GM19397 (cell line): ENCODE measurements around the gene SMCR8.
"Not testable (repeated sequence)": the region's sequence is repeated elsewhere in the genome, so short reads cannot be mapped to it uniquely, and the experiment has no call there.

ENCODE experiments used
- ATAC-seq: cut with Tn5 transposase; IDR thresholded peaks from one replicate; pipeline ENCODE4 v1.9.1; 2021; ENCODE audit warnings: mild to moderate bottlenecking, moderate library complexity; ENCODE audit not compliant: unreplicated experiment

SMCR8 gene

DNA sequence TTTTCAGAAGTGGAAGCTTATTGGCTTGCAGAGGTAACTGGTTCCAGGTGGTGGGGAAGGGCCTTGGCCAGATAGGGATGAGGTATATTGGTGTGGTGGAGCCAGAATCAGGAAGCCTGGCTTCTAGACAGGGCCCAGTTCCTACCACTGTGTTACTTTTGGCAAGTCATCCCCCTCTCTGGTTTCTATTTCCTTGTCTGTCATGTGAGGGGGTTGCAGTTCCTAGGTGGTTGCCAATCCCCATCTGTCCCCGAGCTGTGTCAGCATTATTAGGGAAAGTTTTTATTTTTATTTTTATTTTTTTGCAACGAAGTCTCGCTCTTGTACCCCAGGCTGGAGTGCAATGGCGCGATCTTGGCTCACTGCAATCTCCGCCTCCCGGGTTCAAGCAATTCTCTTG lies 3.0 kb downstream of the SMCR8 start:
- no peak for ATAC-seq

DNA sequence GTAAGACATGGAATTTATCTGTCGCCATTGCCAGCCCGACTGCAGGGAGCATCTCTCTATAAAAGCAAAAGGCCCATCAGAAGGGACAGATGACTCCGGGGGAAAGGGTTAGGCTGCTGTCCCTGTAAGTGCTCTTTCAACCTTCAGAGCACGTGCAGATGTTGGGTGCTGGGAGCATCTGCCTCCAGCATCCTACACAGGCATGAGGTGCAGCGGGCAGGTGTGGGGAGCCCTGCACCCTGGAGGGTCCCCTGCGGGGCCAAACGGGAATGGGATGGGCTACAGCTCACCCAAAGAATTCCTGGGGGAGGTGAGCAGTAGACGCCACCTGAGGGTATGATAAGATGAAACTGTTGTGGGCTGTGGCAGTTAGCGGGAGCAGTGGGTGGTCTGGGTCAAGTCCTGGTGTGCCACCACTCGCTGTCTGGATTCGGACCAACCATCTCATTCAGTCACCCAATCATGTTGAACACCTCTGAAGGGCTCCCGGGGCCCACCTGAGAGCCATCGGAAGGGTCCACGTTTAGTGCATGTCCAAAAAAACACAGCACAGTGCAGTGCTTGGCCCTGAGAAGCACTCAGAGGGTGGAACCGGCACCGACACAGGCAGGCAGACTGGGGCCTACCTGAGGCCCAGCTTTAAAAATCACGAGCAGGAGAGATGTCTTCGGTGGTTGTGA lies 3.8 kb downstream of the SMCR8 start:
- ATAC-seq: no peak

DNA sequence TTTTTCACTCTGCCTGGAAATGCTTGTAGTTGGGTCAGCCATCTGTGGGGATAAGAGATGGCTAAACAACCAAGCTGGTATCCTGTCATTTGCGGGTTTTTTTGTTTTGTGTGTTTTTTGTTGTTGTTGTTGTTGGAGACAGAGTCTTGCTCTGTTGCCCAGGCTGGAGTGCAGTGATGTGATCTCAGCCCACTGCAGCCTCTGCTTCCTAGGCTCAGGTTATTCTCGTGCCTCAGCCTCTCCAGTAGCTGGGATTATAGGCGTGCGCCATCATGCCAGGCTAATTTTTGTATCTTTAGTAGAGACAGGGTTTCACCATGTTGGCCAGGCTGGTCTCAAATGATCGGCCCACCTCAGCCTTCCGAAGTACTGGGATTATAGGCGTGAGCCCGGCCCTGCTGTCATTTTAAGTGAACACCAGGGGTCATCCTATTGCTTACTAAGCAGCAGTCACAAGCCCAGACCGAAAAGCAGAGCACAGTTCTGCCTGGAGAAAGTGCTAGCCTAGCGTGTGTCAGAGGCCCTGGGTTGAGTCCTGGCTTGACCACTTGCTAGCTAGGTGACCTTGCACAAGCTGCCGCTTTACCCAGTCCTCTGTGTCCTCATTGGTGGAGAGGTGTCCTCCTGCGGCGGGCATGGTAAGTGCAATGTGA lies 4.6 kb downstream of the SMCR8 start:
- ATAC-seq: no peak

DNA sequence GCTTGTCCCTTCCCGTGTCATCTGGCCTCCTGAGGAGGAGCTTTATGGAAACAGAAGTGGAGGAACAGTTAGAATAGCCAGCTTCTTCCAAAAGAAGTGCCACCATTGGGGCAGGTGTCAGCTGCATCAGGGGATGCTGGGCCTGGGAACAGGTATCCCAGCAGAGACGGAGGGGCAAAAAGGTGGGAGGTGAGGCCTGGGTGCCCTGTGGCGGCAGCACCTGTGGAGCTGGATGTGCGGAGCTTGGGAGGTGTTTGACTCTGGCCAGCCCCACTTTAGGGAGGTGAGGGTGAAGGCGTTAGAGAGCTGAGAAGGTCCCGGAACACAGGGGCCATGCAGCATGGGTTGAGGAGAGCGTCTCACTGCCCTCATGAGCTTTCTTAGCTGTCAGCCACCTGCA lies 5.2 kb downstream of the SMCR8 start:
- no peak for ATAC-seq

DNA sequence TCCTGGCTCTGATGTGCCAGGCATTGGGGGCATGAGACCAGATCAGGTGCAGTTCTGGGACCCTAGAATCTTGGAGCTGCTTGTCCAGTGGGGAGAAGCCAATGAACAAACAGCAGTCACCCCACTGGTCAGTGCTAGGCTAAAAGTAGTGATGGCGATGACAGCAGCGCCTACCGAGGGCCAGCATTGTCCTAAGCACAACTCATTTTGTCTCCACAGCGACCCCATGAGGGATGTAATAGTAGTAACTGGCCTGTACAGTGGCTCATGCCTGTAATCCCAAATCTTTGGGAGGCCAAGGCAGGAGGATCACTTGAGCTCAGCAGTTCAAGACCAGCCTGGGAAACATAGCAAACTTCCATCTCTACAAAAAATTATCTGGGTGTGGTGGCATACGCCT lies 6.2 kb downstream of the SMCR8 start:
- ATAC-seq: no peak

DNA sequence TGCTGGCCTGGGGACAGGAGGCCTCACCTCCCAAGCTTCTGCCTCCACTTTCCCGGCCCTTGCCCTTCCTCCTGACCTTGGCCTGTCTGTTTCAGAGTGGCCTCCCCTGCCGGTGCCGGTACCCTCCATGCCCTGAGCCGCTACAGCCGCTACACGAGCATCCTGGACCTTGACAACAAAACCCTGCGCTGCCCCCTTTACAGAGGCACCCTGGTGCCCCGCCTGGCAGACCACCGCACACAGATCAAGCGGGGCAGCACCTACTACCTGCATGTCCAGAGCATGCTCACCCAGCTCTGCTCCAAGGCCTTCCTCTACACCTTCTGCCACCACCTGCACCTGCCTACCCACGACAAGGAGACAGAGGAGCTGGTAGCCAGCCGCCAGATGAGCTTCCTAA lies 7.4 kb downstream of the SMCR8 start:
- no peak for ATAC-seq

DNA sequence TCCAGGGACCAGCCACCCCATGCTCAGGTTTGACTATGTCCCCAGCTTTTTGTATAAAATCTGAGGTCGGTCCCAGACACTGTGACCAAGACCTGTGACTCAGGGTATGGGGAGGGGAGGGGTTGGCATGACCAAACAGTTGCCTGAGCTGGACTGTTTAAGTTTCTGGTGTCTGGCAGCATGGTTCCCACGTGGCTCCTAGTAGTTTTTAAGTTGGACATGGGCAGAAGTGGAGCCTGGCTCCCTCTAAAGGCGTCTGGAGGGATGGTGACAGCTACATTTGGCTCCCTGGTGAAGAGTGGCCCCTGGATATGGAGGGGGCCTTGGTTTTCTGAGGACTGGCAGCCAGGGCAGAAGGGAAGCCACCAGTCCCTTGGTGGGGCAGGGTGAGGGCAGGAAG lies 7.9 kb downstream of the SMCR8 start:
- ATAC-seq: no peak

DNA sequence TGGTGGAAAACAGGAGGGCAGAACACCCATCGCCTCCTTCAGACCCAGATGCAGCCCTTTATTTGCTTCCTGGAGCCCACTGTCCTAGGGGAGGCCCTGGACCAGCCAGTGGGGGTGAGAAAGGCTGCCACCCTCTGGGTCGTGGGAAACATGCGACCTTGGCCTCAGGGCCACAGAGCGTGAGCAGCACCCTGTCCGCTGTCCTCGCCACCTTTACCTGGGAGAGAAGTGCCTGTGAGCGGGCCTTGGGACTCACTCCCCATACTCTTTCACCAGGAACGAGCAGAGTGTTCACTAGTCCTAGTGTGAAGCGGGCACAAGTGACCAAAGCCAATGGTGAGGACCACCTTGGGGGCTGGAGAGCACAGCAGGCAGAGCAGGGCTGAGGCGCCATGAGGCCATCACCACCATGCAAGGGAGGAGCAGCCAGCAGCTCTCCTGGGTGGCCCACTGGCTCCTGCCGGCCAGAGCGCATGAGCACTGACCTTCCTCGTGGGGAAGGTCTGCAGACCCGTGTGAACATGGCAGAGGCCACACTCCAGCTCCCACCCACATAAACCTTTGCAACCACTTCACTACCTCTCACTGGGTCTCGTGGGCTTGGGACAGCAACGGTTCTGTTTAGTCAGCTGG lies 8.5 kb downstream of the SMCR8 start:
- ATAC-seq: no peak

DNA sequence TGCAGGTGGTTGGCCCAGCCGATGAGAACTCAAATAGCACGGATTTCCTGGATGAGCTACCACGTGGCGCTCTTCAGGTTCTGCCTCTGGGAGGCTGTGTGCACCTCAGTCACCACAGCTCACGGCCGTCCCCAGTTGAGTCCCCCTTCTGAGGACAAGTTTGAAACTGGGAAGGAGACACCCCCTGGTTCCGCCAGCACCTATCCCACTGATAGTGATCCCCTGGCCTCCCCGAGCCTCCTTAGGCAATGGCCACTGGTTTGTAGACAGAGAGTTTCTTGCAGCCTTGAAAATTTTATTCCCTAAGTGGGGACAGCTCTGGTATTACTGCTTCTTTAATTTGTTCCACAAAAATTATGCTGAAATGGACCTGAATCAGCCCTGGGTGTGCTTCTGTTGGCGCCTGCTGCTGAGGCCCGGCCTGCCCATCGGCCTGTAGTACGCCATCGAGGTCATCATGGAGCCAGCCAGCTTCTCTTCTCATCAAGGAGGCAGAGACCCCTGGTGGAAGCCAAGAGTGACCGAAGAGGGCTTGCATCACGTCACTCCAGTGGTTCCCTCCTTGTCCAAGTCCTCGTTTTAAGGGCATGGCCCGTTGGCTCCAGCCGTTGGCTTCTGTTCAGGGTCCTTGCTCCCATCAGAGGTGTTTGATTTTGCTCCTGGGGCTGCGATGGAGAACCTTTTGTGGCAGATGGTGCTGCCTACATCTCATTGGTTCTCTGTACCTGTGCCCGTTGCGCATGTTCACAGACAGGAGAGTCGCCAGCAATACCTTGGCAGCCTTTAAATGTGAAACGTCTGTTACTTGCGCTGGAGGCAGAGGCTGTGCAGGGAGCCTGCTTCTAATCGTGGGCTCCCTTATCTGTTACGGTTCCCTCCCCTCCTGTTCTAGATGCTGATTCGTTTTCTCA lies 9.3 kb downstream of the SMCR8 start:
- ATAC-seq: no peak

DNA sequence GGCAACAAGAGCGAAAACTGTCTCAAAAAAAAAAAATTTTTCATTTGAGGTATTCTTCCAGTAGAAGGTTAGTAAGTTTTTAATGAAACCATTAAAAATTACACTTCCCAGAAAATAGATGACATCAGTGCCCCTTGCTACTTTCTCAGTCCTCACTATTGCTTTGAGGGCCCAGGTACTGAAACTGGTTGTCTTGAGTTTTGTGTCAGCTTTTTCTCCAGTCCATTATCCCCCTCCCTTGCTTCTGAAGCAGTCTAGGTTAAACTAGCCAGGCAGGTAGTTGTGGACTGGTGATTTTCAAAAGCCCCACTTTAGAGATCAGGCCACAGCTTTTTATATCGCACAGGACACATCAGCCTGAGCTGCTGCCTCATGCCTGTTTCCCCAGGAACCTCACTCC lies 10.9 kb downstream of the SMCR8 start:
- ATAC-seq: no peak

DNA sequence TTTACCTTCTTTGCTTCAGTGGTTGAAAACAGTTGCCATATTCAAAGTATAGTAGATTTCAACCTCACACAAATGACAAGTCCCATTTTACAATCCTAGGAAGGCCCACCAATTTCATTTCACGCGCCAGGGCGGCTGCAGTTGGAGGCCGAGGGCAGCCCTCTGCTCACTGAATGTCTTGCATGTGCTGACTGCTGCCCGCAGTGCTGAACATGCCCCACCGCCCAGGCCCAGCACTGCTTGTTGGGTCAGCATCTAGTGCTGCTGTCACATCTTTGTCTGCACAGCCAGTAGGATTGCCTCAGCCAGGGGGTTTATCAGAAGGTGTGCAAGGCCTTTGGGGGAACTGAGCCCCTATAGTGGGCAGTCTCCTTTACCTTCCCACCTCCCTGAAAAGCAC lies 11.5 kb downstream of the SMCR8 start:
- no peak for ATAC-seq

DNA sequence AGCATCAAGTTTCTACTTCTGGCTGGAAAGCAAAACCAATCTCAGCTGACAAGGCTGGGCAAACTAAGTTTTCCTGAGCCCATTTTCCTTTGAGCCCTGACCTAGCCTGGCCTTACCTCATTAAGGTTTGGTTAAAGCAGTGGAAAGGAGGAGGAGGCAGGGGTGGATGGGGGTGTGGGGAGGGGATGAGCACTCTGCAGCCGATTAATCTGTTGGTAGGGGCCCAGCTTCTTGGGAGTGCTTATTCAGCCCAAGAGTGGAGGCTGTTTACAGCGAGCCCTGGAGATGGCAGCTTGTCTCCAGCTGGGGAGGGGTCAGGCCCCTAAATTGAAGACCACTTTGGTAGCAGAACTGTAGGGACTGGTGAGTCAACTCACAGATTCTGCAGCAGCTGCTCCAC lies 12.0 kb downstream of the SMCR8 start:
- no peak for ATAC-seq

DNA sequence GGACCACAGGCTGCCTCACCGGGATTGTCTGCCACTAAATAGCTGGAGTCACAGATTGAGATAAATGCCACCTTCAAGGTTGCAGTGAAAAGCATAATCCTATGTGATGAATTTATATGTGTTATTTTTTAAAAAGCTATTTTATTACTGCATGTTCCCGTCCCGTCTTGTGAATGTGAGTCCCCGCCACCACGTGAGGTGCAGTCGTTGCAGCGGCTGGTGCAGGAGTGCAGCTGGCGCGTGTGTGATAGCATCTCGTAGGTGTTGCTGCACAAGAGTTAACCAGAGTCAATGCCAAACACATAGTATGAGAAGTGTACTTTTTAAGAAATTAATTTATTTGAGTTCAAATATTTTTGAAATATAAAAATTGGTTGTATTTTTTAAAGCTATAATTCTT lies 12.5 kb downstream of the SMCR8 start:
- ATAC-seq: no peak

DNA sequence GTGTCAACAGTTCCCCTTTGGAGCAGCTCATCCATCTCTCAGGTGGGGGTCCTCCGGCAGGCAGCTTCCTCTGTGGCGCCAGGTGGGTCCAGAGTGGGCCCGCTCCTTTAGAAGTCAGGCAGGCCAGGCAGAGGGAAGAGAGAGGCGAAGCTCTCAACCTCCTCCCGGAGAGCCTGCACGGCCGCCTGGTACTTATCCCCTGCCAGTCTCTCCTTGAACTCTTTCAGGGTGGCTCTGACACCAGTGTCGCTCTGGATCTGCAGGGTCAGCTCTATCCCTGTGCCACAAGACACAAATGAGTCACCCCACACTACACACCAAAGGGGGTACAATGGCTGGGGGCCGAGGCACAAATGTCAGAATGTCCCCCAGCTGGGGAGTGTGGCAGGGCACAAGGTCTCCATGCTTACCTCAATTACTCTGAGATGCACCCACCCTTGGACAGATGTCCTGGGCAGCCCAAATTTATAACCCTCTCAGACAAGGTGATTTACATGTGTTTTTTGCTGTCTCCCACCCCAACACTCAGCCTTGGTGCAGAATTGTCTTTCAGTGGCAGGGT lies 13.6 kb downstream of the SMCR8 start:
- ATAC-seq: no peak

DNA sequence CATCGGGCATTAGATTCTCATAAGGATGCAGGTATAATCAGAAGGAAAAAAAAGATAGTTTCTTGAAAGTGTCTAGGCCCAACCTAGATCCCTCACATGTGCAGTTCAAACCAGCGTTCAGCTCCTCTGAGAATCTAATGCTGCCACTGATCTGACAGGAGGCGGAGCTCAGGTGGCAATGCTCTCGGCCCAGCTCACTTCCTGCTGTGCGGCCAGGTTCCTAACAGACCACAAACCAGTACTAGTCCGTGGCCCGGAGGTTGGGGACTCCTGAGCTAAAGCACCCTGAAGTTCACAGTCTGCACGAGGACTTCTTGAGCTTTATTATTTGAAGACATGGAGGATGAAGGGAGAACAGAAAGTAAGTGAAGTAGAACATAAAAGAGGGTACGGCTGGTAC lies 16.8 kb downstream of the SMCR8 start:
- no peak for ATAC-seq

DNA sequence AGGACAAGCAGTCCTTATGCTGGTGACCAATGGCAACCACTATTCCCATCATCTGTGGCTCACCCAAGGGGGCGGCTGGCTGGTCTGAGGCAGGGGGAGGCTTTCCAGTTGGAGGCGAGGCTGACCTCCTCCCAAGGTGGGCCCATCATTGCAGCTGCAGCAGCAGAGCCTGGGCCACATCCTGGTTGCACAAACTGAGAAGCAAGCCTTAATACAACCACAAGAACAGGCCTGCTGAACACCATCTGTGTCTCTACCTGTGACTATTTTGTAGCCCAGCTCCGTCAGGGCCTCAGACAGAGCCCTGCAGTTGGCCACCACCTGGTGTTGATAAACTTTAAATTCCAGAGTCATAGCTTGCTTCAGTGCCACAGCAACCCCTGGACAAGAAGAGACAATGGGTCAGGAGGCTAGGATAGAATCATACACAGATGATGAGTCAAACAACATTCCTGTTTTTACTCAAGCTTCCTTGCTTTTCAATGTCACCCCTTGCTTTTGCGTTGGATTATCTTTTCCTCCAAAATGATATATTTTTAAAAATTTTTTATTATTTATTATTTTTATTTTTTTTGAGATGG lies 17.9 kb downstream of the SMCR8 start:
- no peak for ATAC-seq

DNA sequence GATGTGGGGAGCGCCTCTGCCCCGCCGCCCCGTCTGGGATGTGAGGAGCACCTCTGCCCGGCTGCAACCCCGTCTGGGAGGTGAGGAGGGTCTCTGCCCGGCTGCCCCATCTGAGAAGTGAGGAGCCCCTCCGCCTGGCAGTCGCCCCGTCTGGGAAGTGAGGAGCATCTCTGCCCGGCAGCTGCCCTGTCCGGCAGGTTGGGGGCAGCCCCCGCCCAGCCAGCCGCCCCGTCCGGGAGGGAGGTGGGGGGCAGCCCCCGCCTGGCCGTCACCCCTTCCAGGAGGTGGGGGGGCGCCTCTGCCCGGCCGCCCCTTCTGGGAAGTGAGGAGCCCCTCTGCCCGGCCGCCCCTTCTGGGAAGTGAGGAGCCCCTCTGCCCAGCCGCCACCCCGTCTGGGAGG lies 23.1 kb downstream of the SMCR8 start:
- not testable (repeated sequence) for ATAC-seq

DNA sequence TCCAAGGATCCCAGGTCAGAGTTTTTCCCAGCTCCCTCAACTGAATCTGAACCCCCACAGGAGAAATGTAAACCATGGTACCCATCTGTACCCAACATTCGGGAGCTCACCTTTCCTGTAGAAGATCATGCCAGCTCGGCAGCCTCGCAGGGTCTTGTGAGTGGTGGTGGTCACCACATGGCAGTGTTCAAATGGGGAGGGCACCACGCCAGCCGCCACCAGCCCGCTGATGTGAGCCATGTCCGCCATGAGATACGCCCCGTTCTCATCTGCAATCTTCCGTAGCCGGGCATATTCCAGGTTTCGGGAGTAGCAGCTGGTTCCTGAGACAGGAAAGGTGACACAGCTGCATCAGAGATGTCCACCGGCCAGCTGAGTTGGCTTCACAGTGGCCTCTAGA lies 24.8 kb downstream of the SMCR8 start:
- ATAC-seq: no peak

DNA sequence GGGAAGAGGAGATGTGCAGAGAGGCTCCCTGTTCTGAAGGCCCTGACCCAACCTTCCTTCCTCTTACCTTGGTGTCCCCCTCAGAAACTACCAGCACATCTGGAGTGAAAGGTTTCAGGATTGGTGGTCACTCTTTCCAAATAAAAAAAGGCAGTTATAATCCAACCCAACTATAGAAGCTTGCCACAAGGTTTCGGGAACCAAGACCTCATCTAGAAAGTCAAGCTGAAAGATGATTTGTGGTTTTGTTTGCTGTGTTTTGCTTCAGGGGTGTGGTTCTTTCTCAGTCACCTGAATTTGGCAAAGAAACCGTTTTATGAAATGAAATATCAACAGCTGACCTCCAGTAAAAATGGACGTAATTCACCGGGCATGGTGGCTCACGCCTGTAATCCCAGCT lies 28.9 kb downstream of the SMCR8 start:
- ATAC-seq: no peak

DNA sequence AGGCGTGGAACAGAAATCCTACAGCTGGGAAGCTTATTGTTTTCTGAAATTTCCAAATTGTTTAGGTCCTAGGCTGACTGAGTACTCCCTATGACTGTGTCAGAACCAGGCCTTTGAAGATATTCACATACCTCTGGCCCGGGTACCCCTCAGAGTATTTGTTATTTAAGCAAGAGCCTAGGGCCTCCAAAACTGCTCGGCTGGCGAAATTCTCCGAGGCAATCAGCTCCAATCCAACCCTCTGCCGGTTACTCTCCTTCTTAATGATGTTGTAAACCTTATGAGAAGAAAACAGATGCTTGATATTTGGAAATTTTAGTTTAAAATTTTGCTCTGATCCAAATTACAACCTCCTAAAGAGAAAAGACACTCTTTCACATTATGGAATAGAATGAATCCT lies 38.4 kb downstream of the SMCR8 start:
- ATAC-seq: no peak

DNA sequence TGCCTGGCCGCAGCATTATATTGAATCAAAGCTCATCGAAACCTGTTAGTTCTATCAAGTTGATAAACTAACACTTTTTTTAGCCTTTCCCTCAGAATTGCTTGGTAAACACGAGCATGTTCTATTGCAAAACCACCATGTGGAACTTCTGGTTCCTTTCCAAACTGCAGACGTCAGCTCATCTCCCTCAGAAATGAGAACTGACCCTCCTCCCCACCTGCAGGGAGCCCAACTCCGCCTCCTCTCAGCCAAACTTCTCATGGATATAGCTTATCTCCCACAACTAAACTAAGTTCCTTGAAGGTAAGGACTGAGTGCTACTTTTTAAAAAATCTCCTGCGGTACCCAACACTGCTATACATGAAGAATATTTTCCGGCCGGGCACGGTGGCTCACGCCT lies 41.5 kb downstream of the SMCR8 start:
- no peak for ATAC-seq
